Putamen (tissue), 1 donor: Measurements from ENCODE around the gene BCL7B.
"Not testable (repeated sequence)": the region's sequence is repeated elsewhere in the genome, so short reads cannot be mapped to it uniquely, and the experiment has no call there.

Source experiments
- DNase-seq: peaks from one replicate; pipeline ENCODE4 v3.0.0-alpha.2; 2016; ENCODE audit warnings: low spot score

Gene BCL7B

GRCh38 chr7:73496626-73497025, 60.9 kb downstream of the BCL7B start:
- DNase-seq, result no peak

GRCh38 chr7:73495507-73495906, 62.0 kb downstream of the BCL7B start:
- not testable (repeated sequence) for DNase-seq

- no peak for DNase-seq
These were observed 67.5 kb downstream of the BCL7B start for GRCh38 chr7:73489976-73490375.

GRCh38 chr7:73487486-73487885, 70.0 kb downstream of the BCL7B start:
- DNase-seq, result no peak
